Measurements from ENCODE around the gene GPC5.
"Not testable (repeated sequence)": the region's sequence is repeated elsewhere in the genome, so short reads cannot be mapped to it uniquely, and the experiment has no call there.

Gene GPC5

DNA sequence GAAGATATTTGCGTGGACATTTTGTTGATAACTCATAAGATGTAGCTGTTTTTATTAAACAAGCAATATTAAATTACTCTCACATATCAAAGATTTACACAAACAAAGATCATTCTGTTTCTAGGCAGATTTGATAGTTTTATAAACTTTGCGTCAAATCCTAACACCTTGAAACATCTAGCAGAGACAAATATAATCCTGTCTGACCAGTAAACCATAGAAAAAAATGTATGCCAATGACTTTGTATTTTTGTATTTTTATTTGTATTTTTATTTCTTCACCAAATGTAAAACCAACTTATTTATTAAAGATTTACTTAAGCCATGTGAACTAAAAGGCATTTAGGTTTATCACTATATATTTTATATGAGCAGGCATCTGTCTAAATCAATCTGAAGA is 494.6 kb downstream of the GPC5 start:
- DNase-seq: no peak

DNA sequence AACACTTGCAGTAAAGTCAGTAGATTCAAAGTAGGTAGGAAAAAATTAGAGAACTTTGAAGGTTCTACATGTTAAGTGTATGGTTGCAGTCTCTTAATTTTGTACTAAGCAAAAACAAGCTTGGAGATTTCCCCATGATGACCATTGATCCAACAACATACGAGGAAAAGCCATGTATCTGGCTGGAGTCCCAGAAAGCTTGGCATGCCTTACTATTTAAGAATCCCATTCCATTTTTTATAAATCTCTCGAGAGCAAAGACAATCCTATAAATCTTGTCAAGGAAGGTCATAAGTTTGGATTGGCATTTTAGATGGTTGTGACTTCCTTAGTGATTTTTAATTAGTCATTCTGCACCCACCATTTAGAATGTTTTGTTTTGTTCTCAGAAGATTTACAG is 495.9 kb downstream of the GPC5 start:
- no peak for DNase-seq

DNA sequence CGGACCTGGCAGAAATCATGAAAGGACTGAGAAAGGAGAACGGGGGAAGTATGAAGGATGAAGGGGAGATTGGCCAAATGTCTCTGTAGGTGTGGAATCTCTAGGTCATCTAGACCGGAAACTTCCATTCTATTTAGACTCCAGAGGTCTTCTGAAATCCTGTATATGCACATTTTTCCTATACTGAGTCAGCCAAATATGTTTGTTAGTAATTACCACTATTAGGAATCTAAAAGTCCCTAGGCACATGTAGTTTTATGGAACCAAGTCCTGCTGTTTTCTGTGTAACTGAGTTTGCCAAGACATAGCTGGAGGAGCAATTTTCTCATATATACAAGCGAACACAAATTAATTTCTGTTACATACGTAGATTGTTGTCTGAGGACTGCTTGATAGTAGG is 498.1 kb downstream of the GPC5 start:
- DNase-seq: no peak

DNA sequence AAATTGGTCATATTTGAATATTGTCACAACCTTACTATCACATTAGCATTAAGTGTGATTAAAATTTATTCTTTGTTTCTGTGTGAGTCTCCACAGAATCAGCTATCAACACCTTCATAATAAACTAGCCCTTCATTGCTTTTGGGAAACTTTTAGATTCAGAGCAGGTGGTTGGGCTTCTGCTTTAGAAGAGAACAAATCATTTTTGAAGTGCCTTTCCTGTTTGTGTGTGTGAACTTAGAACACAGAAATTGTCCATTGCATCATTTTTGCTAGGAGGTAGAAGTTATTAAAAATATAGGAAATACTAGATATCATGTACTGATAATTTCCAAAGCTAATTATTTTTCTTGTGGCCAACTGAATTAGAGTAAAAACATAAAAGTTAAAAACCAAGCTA is 500.6 kb downstream of the GPC5 start:
- not testable (repeated sequence) for DNase-seq

DNA sequence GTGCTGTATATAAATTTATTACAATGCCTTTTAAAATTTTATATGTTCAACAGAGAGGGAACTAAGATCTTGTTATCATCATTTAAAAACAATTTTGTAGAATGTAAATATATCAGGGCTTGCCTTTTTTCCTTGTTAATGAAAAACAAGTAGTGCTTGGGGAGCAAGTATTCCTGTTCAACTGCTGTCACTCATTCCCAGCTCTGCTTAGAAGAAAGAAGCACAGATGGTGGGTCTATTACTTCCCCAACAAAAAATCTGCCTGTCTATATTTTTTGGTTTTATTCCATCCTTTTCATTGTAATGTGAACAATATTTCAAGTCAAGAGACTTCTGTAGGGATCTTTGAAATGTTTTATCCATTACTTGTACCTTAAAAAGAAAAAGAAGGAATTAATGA is 503.9 kb downstream of the GPC5 start:
- DNase-seq: no peak

DNA sequence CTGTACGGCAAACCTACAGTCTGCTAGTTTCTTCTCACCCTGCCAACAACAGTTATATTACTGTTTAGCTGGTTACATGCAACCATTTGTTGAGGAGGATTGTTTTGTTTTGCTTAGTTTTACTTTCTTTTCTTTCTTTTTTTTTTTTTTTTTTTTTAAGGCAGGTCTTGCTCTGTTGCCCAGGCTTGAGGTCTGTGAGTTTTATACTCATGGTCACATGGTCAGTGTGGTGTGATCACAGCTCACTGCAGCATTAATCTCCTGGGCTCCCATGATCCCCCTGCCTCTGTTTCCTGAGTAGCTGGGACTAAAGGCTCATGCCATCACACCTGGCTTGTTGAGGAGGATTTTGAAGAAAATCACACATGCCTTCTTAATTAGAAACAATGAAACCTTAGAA is 505.6 kb downstream of the GPC5 start:
- DNase-seq: no peak

DNA sequence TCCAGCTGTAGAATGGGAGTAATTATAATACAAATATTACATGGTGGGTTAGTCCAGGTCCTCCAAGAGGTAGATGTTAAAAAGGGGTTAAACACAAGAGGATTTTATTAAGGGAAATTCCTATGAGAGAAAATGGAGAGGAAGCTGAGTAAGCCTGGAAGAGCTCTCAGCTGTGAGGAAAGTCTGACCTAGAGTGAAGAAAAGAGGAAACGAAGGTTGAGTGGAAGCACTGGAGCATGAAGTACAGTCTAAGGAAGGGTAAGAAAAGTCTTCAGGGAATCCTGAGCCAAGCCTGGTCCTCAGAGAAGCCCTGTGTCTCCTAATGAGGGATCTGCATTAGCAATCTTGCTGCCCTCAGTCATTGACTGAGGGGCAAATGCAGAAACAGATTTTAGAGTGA is 506.2 kb downstream of the GPC5 start:
- DNase-seq: no peak

DNA sequence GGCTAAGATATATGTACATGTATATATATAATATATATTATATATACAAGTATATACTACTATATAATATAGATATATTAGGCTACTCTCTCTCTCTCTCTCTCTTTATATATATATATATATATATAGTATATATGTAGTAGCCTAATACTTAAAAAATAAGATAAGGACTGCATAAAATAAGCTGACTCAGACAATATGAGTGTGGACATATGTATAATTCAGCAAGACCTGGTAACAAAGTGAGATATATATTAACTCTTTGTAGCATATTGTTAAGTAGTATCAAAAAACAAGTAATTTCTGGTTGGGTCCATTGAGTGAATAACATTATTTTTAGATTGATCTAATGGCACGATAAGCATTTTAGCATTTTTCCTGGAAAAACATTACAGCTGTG is 509.0 kb downstream of the GPC5 start:
- no peak for DNase-seq

DNA sequence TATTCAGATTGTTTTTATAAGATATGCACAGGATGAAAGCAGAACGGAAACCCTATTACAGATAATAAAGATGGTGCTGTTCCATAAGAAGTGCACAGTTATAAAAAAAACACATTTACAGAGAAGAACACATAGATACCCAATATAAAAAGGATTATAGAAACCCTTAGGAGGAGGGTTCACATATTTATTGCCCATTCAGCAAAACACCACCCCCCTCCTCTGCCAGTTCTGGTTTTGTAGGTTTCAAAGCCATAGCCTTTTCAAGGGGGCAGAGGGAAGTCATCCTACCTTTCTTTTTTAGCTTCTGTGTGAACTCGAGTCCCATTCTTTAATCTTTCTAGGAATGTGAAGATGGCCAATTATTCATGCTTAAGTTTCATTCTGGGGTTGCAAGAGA is 511.2 kb downstream of the GPC5 start:
- no peak for DNase-seq

DNA sequence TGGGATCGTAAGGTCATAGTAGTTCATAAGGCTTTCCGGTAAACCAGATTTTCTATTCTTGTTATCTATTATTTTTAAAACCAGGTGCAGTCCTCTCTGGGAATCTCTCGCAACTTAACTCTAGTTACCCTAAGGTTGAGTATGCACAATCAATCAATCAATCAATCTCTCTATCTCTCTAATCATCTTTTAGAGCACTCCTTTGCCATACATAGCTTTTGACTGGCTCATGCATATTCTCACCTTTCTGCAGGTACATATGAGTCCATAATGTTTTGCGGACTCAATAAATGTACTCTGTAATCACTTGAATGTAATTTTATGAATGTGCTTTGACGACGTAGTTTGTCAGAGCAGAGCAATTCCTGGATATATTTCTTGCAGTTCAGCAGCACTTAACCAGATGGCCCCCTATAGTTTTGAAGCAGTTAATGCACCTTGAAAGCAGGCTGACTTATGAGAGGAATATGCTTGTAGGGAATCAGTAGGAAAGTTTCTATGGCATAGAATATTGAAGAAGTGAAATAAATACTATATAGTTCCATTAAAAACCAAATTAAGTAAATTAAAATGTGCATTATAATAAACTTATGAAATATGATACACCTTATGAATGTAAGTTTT is 524.7 kb downstream of the GPC5 start:
- DNase-seq: no peak

DNA sequence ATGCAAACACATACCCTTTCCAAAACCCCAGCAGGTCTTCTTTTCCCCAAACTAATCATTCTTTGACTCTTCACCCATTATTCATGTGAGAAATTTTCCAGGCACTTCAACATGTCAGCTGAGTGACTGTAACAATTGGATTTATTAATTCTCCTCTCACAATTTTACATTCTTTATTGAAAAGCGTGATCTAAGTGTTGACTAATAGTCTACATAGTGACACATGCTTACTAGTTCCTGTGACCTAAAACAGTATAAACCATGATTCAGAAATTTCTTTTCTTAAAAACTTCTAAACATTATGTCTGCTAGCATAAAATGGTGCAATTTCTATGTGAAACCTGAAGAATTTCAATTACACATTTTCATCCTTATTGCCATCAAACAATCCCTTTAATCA is 532.3 kb downstream of the GPC5 start:
- DNase-seq: no peak

DNA sequence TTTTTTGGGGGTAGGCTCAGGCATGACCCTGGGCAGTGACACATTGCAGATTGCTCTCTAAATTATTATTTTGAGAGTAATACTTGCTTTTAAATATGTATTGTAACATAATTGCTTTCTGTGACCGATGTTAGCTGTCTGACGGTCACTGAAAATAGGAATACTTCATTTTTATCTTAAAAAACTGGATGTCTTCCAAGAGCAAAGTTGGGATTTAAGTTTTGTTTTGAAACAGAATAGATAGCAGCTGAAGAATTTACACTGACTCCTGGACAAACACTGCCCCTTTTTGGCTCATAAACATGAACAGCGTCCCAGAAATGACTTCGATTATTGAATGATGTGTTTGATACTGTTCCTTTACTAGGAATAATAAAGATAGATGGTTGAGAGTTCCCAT is 535.9 kb downstream of the GPC5 start:
- DNase-seq: no peak

DNA sequence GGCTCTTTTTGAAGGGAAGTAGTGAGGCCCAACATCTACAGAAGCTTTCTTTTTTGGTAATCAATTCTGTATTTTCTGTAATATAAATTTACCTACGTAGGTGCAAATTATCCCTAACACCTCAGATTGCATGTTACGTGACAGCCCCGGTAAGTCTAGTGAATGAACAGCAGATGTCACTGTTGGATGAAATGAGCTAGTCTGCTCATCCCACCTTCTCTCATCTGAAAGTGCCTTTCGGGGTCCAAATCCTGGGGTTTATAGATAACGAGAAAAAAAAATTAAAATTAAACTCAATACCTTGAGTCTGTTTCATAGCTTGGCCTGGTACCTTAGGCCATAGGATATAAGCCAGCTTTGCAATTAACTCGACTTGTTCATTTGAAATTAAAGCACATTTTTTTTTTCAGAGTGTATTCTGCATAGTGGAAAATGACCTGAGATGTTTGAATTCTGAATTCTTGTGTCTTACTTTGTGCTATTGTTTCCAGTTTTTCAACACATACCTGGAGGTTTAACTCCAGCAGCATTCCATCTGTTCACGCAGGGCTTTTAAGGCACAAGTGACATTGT is 548.2 kb downstream of the GPC5 start:
- no peak for DNase-seq

DNA sequence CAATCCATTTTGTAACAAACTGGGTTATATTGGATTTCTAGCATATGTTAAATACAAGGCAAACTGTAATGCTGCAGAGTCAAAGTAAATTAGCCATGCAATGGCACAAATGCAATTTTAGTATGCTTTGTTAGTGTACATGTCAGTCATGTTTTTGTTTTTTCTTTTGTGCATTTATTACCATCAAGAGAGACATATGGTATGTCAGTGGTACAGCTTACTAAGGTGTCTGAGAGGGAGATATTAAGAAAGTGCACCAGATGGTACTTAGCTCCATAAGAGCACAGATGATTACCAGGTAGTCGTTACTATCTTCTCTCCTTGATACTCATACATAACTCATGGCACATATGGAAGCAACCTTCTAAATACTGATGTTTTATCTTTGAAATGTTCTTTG is 550.3 kb downstream of the GPC5 start:
- DNase-seq: no peak

DNA sequence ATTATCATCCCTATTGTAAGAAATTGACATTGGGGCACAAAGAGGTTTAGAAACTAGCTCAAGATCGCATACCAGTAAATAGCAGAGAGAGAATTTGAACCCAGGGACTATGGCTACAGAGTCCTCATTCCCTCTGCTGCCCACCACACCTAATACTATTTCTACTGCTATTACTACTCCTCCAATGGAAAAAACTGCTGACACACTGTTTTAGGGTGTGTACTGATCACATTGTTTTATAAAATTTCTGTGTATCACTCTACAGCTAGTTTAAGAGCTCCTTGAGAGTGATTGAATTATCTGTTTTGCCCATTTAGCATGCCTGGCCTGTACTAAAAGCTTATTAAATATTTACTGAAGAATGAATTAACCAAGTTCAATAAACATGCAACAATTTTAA is 552.4 kb downstream of the GPC5 start:
- DNase-seq: no peak

DNA sequence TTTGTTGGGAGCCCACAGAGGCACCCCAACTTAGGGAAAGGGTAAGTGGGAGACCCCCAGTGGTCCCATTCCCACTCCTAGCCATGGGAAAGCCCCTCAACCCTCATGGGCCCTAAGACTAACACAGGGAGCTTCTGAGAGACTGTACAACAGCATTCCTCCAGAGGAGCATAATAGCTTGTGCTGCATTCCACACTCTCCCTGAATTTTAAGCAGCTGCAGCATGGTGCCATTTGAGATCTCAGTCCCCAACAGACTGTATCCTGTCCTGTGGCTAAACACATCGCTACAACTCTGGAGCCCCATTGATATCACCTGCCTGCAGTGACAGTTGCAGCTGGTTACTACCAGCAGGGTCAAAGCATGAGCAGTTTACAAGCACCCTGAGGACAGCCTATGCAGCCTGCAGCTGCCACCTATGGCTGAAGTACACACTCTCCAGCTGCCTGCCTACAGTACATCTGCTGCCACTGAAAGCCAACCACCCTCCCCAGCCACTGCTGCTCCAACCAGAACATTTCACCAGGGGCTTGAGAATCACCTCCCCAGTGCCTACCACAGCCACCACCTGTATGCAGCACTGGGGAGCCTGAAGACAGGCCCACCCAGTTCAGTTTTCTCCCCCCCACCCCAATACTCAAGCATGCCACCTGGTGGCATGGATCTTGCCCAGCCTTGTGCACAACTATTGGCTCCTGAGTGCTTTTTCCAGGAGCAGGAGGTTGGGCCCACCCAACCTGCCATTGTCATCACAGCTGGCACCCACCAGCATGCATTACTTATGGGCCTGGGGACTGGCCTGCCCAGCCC is 557.3 kb downstream of the GPC5 start:
- no peak for DNase-seq

DNA sequence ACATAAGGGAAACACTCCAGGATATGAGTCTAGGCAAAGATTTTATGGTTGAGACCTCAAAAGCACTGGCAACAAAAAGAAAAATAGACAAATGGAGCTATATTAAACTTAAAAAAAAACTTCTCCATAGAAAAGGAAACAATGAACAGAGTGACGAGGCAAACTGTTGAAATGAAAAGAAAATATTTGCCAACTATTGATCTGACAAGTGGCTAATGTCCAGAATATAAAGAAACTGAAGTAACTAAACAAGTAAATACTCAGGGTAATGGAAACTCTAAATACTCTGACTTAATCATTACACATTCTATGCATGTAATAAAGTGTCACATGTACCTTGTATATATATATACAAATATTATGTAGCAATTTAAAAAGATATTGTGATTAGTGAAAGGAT is 562.5 kb downstream of the GPC5 start:
- DNase-seq: no peak

DNA sequence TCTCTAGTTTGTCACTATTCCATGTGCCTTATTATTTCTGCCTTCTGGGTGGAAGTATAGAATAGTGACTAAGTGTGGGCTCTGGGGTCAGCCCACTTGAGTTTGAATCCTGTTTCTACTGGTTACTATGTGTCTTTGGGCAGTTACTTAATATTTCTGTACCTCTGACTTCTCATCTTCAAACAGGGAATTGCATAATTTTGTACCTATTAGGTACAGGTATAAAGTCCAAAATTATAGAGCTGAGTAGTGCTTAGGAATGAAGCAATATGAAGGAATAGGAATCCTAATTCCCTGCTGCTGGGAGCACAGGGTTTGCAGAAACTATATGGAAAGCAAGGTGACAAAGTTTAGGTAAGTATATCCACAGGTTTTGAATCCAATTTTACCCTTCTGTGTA is 564.5 kb downstream of the GPC5 start:
- DNase-seq: no peak

DNA sequence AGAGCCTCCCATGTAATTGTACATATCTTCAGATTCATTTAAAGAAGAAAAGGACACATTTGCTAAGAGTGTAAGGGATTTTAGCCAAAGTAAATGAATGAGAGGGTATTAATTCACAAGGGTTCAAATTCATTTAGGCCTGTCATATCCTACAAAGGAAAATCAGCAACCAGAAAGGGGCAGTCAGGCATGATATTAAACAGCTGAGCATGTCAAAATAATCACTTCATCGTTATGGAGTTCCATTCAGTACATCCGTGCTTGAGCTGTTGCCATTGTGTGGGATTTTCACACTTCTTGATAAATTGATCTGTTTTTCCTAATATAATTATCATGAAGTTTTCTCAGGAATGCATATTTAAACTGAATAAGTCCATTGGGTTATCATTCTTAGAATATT is 567.1 kb downstream of the GPC5 start:
- DNase-seq: no peak

DNA sequence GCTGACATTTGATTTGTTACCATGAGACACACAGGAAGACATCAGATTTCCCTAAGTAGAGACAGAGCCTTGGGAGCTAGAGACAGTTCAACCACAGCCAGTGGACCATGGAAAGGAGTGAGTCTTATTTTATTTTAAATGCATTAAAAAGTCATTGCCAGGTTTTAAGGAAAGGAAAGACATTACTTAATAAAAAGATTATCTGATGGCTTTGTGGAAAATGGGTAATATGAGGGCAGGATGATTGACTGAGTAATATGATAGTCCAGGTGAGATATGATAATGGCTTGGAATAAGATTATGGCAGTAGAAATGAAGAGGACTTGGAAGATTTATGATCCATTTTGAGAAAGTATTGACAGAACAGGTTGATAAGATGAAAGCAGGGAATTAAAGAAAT is 580.1 kb downstream of the GPC5 start:
- DNase-seq: no peak

DNA sequence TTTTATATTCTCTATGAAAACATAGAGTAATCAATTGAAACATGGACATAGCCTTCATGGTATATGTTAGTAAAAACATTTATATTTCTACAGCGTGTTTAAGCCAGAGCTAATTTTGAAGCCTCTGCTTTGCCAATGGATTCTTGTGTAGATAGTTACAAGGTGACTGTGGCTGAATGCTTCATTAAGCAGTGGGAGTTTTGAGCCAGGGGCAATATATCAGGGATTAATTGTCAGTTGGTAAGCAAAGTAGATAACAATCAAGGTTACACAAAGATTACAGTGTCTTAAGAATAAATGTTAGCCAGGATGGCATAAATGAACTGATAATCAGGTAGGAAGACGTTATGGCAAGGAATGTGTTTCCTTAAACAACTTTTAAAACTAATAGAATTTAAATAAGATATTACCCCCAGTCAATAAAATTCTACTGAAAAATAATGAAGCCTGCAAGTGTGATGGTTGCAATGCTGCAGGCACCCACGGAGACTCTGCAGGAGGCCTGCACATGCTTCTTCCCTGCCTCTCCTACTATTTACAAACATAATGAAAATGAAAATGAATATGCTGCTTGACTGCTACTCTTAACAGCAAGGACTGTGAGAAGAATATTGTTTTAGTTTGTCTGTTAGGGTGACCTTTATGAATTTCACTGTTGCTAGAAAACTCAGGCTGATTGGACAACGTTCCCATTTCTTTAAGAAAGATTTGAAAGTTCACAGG is 588.5 kb downstream of the GPC5 start:
- no peak for DNase-seq

DNA sequence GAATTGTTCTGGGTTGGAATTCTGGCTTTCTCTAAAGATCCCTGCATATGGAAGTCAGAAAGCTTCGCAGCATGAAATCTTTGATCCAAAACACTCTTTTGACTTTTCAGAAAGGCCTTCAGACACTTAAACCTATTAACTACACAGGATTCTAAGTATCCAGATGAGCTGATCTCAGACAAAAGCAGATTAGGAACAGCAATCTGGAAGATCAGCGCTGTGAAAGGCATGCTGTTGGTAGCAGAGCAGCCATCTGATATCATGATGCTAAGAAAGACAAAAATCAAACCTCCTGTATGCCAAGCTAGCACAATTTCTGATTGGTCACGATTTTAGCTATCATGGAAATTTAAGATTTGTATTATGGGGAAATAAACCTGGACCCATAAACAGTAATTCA is 589.9 kb downstream of the GPC5 start:
- DNase-seq: no peak

DNA sequence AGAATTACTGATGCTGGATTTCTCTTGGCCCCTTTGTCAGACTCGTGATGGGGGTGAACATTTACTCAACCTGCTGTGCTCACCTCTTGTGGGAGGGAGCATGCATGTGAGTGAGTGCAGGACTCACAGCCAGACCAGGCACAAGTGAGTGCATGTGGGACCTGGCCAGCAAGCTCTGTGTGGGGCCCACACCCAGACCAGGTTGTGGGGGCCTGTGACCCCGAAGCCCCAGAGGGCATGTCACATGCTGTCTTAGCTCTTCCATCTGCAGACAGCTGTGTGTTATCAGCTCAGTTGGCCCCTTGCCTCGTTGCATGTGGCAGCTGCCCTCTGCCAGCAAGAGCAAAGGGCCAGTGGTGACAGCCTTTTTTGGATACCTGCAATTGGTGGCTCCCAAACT is 614.4 kb downstream of the GPC5 start:
- no peak for DNase-seq

DNA sequence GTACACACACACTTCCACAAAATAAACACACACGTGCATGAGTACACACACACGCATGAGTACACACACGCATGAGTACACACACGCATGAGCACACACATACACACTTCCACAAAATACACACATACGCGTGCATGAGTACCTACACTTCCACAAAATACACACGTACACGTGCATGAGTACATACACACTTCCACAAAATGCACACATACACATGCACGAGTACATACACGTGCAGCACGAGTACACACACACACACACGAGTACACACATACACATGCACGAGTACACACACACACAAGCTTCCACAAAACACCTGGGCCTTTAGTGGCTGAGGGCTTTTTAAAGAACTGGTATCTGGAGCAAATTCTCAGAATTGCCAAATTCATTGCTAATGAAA is 619.3 kb downstream of the GPC5 start:
- DNase-seq: no peak
